OCI-LY3 (cell line): ENCODE measurements around the gene NUDT9.

Source experiments
- EZH2phosphoT487 ChIP-seq: fragments of 200-600 bp; shearing (Covaris generic); IDR thresholded peaks from 2 replicates; pipeline ENCODE4 v1.6.1; 2018; ENCODE audit warnings: antibody characterized with exemption, mixed run types, low read depth
- TF ChIP-seq, protein P1 (sequence below): fragments of 200-600, 300-600 bp; sonication (generic); IDR thresholded peaks from 2 replicates; pipeline ENCODE4 v1.5.1; 2014; ENCODE audit warnings: antibody characterized with exemption, low read length, low read depth

DNA sequence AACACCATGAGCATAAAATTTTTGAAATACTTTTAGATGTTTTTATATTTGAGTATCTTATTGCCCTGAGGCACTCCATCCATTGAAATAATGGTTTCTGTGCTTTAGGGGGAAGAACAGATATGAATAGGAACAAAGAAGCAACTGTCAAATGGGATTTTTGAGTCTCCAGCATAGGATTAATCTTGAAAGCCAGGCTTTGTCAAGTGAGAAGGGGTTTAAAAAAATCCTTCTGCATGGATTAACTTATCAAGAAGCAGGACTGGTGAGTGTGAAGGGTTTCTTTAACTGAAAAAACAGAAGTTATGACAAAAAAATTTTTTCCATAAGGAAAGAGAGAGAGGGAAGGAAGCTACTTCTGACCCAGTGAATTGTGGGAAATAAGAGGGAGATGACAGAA is 7.6 kb upstream of the NUDT9 start:
- TF ChIP-seq, protein P1, sequence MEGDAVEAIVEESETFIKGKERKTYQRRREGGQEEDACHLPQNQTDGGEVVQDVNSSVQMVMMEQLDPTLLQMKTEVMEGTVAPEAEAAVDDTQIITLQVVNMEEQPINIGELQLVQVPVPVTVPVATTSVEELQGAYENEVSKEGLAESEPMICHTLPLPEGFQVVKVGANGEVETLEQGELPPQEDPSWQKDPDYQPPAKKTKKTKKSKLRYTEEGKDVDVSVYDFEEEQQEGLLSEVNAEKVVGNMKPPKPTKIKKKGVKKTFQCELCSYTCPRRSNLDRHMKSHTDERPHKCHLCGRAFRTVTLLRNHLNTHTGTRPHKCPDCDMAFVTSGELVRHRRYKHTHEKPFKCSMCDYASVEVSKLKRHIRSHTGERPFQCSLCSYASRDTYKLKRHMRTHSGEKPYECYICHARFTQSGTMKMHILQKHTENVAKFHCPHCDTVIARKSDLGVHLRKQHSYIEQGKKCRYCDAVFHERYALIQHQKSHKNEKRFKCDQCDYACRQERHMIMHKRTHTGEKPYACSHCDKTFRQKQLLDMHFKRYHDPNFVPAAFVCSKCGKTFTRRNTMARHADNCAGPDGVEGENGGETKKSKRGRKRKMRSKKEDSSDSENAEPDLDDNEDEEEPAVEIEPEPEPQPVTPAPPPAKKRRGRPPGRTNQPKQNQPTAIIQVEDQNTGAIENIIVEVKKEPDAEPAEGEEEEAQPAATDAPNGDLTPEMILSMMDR: no peak
- no peak for TF ChIP-seq EZH2phosphoT487
